HG02840 (cell line): ENCODE measurements around the gene ANKH.

Experiments
- ATAC-seq: cut with Tn5 transposase; IDR thresholded peaks from one replicate; pipeline ENCODE4 v1.9.1; 2021; ENCODE audit warnings: mild to moderate bottlenecking, moderate library complexity, moderate number of reproducible peaks; ENCODE audit not compliant: unreplicated experiment, low FRiP score

ANKH gene

DNA sequence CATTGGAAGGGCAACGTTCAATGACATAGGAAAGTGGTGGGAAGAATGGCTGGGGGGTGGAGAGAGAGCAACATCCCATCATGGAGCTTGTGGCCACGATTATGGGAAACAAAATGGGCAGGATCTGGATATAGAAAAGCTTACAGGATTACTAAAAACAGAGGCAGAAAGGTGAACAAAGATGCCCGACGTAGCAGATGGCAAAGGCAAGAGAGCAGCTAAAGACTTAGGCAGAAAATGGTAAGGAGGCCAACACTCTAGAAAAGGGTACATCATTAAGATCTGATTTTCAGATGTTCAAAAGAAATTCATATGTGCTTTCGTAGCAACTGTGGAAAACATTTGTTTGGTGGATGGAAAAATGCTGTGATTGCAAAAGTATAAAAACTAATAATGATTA lies 104.5 kb downstream of the ANKH start:
- no peak for ATAC-seq

DNA sequence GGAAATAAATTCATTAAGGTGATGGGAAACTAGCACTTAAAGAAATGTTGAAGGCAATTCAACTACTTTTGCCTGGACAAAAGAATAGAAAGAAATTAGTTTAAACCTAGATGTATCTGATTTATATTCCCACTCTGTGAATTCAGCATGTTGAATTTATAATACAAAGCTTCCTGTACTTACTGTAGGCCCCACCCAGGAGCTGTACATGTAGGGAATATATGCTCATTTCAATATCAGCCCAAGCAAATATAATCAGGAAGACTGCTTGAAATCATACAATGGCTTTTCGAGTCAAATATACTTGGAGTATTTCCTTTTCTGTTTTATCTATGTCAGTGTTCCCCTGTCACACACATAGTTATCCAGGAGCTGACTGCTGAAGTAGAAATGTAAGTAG lies 105.0 kb downstream of the ANKH start:
- no peak for ATAC-seq

DNA sequence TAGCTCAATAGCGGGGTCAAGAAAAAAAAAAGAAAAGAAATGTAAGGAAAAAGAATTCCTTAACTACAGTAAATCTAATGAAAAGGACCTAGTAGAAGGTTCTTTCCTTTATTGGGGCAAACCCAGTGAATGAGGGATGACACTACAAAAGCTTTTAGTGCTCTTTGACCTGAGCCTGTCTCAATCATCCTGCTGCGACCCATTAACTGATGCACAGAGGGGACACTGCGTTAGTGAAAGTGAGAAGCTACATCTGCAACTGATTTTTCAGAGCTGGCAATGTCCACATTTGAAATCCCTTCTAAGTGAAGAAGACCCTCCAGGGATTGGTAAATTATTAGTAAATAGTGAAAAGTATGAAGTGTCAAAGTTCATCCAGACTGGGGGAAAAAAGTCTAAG lies 106.0 kb downstream of the ANKH start:
- no peak for ATAC-seq

DNA sequence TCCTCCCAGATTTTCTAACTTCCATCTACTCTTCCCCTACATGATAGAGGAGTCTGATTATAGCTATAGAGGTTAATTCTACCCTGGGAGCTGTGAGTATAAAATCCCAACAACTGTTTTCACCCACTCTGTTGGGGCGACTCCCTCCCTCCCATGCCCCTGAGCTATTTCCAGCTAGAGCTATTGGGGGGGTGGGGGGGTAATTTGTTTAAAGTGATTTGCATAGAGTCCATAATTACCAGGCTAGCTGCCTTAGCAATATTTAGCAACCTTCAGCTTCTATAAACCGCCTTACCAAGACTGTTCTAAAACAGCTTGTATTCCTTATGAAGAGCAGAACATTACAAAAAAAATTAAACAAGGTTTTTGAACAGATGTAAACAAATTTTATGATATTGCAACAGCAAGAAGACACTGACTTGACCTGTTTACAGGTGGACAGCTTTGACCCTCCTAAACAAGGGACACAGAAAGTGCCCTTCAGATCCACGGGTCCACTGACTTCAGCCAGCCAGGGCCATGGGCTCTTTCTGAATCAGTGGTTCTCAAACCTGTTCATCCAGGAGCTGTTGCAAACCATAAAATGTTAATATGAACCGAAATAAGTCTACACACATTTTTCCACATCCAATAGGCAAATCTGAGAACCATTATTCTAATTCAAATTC lies 108.9 kb downstream of the ANKH start:
- no peak for ATAC-seq

DNA sequence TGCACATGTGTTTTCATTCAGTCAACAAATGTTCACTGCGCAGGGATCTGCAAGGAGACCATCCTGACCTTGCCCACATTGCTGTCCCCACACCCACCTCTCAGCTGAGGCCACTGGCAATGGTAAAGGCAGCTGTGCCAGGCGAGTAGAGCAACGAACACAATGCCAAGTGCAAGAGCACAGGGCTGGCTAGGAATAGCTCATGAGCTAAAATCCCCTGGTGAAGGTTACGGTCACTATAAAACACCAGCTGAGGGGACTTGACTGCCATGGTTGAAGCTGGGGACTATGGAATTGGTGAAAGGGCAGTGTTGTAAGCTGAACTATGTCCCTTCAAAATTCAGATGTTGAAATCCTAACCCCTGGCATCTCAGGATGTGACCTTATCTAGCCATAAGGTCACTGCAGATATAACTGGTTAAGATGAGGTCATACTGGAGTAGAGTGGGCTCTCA lies 111.0 kb downstream of the ANKH start:
- no peak for ATAC-seq

DNA sequence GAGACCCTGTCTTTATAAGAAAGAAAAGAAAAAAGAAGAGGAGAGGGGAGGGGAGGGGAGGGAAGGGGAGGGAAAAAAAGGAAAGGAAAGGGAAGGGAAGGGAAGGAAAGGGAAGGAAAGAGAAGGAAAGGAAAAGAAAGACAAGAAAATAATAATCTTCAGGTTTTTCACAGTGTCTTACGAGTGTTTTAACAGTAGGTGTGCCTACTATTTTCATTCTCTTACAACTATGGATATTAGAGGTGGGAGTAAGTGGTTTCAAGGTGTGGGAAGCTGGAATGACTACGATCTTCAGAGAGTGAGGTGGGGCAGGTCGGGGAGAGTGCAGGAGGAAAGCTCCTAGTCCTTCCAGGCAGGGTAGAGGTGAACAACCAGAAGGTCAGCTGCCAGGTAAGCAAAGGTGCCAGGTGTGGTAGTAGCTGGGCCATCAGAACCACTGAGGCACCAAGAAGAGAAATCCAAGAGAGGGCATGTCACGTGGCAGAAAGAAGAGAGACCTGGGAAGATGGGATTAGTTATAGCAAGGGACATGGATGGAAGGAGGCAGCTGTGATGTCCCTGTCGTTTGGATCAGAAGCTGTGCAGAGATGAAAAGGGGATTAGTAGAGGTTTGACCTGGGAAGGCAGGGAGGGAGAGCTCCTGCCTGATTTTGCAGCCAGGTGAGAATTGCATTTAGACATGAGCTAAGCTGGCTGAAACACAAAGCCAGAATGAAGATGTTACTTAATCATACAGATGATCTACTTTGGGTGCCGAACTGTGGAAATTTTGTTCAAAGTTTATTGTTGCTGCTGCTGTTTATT lies 111.6 kb downstream of the ANKH start:
- no peak for ATAC-seq

DNA sequence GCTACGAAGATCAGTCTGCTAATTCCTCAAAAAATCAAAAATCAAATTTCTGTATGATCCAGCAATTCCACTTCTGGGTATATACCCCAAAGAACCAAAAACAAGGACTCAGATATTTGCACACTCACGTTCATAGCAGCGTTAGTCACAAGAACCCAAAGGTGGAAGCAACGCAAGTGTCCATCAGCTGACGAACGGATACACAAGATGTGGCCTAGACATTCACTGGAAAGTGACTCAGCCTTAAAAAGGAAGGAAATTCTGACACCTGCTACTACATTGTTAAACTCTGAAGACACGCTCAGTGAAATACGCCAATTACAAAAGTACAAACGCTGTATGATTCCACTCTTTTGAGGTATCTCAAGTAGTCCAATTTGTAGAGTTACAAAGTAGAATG lies 113.7 kb downstream of the ANKH start:
- no peak for ATAC-seq

DNA sequence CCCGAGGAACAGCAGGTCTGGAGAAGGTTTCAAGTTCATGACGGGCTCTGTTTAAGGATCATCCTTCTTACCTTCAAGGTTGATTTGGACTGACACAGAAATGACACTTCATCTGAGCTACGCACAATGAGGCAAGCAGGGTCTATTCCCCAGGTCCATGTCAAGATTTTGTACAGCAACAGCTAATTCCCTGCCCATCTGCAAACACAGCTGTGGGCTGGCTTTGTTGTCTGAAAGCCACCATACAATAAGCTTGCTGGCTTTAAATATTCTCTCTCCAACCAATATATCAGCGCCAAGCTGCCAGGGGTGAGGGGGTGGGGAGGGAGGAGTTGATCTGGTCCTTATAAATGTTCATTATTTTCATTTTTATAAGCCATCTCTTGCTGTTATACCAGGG lies 115.1 kb downstream of the ANKH start:
- no peak for ATAC-seq

DNA sequence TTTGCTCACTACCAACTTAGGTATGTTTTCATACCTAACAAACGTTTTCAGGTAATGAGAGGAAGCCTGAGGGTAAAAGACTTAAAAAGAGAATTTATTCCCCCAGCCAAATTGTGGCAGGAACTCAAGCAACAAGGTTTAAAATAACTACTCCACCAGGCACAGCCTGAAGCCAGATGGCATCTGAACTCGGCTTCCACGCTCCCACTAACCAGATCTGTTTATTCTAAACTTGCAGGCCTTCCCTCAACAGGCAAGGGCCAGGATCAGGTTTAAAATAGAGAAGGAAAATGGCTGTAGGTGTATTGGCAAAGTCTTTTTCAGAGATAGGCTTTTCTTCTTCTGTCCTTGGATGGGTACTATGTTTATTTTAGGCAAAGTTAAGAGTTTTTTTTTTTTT lies 117.6 kb downstream of the ANKH start:
- no peak for ATAC-seq

DNA sequence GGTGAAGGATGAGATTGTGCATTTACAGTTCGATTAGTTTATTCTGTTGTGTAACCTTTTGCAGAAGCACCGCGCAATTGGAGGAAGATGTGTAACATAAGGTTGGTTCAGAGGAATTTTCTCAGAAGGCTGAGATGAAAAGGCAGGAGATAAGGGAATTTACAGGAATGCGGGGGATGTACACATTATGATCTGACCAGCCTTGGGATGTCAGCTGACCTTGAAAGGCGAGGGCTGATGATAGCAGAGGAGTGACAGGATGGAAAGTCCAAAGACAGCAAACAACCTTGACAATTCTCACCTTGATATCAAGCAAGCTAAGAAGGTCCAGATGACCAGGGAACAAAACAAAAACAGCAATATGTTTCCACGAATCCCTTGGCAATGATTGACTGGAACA lies 118.3 kb downstream of the ANKH start:
- no peak for ATAC-seq

DNA sequence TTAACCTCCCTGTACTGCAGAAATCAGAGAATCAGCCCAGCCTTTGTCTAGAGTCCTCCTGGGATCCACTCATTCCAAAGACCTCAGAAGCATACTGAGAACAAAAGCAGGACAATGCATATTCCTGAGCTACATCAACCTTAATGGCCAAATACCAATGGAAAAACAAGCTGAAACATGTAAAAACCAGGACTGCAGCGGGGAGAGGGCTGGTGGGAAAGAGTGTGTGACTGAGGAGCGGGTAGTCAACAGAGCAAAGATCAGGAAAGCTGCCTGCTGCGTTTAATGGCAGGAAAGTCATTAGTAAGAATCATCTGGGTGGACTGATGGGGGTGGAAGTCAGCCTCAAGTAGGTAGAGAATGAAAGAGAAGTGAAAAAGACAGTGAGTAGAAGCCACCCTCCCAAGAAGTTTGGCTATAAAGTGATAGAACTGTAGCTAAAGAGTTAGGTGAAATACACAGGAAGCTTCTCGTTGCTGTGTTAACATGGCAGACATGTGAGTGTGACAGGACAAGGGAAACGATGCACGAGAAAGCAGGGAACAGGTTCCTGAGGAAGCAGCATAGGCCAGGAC lies 119.0 kb downstream of the ANKH start:
- no peak for ATAC-seq

DNA sequence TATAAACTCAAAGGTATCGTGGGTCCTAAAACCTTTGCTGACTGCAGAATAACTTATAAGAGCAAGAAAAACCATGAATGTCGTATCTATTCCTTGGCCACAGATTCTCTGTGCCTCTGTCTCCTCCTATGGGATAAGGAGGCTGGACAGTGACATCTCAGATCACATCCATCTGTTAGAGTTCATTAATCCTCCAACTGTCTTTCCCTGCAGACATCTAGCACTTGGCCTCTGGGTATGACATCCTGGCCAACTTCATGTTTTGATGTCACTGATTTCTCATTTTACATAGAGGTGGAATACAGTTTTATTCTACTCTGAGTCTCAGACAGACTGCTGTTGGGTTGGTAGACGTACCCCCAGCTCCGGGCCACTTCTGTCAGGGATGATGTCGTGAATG lies 120.9 kb downstream of the ANKH start:
- no peak for ATAC-seq

DNA sequence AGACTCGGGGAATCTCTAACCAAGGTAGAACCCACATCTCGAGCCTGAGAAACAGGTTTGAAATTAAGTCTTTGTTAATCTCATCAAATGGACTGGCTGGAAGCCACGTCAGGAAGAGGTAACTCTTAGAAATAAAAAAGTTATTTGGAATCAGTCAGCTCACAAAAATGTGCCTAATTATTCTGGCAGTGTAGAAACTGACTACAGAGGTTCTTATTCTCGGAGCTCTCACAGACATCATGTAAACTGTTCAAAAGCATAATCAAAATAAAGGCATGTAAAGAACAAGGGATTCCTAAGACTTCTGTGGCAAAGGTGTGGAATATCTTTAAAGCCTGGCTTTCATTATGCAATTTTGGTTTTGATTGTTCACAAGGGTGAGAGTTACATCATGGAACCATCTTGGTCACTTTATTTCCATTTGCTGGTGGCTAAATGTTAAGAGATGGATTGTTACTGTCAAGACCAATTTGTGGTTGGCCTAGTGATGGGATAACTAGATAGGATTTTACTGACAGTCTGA lies 121.9 kb downstream of the ANKH start:
- no peak for ATAC-seq

DNA sequence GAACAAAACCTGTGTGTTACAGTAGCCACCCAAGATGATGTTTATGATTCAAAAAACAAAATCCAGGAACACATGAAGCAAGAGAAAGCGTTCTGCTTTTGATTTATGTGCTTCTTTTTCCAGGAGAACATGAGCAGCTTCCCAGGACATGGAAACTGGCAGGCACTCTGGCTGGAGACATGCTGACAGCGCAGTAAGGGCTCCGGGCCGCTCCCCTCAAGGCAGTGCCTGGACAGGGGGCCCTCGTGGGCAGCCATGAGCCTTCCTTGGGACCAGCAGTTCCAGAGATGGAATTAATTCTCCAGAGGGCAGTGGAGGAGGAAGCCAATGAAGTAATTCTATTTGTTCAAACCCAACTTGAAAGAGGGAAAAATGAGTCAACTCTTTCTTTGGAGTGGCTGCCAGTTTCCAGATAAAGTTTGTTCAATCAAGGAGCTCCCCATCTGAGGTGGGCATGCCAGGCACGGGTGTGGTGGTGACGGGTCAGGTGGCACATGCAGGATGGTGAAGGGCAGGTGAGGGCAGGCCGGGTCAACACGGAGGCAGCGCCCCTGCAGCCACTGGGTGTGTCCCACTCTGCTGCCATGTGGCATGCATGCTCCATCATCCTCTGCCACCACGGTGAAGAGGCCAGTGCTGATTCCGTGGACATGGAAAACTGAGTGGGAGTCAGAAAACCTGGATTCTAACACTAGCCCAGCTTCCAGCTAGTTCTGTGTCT lies 123.2 kb downstream of the ANKH start:
- no peak for ATAC-seq

DNA sequence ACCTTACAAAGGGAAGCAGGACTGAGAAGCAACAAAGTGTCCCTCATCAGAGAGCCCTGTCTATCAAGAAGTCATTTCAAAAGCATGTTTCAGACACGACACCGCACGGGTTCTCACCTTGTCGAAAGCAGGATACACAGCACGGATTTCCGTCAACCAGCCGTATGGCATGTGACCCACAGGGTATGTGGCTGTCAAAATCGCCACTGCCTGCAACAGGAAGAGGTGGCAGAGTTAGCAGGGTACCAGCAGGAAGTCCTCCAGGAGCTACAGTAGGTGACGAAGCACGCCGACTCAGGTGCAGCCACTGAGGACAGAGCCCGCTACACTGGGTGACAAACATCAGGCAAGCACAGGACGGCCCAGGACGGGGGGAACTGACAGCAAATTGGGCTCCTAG lies 125.8 kb downstream of the ANKH start:
- no peak for ATAC-seq

DNA sequence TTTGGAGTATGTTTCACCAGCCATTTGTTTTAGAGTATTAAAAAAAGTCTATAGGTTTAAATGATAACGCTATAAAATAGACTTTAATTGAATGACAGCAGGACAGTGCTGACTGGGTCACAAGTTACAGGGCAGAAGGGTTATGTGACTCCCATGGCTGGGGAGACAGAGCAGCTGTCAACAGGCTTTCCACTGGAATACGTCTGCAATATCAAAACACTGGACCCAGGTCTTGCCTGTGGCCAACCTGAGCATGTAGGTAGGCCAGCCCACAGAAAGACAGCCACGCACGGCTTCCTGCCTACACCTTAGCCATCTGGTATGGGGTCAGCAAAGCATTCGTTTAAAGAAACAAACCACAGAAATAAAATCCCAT lies 126.4 kb downstream of the ANKH start:
- no peak for ATAC-seq

DNA sequence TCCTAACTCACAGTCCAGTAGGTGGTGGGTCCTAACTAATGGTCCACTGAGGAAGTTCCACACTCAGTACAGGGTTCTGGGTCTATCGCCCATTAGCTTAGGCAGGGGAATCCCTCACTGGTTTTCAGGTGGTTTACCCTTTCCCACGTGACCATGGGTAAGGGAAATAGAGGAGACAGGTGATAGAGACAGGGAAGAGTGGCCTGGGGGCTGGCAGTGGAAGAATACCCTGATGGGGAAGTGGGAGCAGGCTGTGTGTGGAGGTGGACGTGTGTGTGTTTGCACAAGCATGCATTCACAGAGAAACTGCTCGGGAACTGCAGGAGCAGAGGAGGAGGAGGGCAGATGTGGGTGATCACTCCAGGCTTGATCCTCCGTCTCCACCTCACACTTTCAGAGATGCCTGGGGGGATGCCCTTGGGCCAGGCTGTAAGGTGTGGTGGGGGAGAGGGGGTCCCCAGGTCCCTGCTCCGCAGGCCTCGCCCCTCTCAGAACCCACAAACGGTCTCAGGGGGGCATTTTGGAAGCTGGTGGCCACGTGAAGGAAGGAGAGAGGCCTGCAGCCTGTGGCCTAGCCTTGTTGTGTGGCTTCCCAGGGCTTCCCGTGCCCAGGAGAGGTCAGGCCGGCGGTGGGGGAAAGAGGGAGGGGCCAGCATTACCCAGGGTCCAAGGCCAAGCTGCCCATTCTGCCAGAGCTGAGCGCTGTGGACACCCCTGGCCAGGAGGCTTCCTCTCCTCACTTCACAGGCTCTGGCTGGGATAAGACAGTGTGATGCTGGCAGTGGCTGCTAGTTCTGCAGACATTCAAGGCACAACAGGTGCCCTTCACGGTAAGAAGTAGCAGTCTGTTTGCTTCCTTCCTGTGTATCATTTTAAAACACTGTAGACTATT lies 127.0 kb downstream of the ANKH start:
- ATAC-seq, result no peak

DNA sequence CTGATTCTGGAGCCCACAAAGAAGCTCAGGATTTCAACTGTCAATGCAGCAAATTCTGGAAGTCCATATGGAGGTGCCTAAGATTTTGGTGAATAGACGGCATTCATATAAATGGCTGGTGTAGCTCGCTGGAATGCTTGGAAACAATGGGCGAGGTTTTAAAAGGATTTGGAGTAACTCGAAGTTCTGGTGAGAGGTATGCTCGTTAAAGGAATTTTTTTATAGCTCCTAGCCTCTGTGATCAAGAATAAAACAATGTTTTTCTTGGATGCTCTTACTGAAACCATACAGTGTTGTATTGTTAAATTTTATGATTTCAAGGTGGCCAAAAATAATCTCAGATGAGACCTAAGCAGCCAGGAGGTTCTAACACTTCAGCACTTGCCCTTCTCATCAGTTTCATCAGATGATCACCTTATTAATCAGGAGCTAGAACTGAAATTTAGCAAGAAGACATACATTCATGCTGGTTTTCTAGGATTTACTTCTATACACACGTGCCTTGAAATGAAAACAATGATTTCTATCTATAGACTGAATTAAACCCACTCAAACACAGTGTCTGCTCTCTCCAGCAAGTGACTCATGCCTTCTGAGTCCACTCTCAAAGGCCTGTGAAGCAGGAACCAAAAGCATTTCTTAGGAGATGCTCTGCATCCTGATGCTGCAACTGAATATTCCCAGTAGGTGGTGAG lies 127.8 kb downstream of the ANKH start:
- ATAC-seq, result no peak

DNA sequence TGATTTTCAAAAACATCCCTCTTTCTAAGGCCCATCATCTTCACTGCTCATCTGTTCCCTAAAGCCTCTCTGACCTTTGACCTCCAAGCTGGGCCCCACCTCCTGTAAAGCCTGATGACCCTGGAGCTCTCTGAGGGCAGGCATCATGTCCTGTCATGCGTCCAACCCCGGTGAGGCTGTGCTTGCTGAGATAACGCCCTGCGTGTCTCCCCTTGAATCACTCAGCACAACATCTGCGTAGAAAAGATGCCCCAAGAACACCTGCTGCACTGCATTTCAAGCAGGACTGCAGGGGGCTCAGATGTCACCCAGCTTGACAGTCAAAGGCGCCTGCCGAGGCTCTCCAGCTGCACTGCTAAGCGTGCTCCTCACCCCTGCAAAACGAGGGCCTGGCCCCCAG lies 129.1 kb downstream of the ANKH start:
- ATAC-seq, result no peak
